CD8-positive, alpha-beta memory T cell (primary cell): ENCODE data around the gene IVNS1ABP. TPM values are rescaled to one million over a fixed set of nuclear protein-coding genes. Genes with fewer than 3 reads are reported as not detected.
A peak's percentile ranks its signal among the peaks of the same experiment; 100 is the strongest.

ENCODE experiments used
- CTCF ChIA-PET: fragments of 350-600 bp; sonication (Branson Sonifier 250); formaldehyde crosslinking; loops from one replicate; lab custom pipeline; 2021; ENCODE audit warnings: antibody characterized with exemption; lab: Charles Lee
- POLR2A ChIA-PET: fragments of 350-600 bp; sonication (Branson Sonifier 250); formaldehyde crosslinking; loops from one replicate; lab custom pipeline; 2021; ENCODE audit warnings: antibody characterized with exemption; lab: Charles Lee
- DNase-seq, 5 donors: peaks; one replicate each; pipeline versions ENCODE4 v3.0.0 to v3.0.0-alpha.2; 2020 to 2022; ENCODE audit warnings: mixed read lengths in 1 of 5
- H3K27ac ChIP-seq: one replicate; pipeline ENCODE4 v1.7.0; 2013; ENCODE audit warnings: low read depth, mild to moderate bottlenecking, low read length, moderate library complexity
- H3K27me3 ChIP-seq: 2 replicates; pipeline ENCODE4 v1.7.0; 2013; ENCODE audit warnings: low read length, mild to moderate bottlenecking; ENCODE audit not compliant: insufficient read depth, poor library complexity, severe bottlenecking
- H3K36me3 ChIP-seq: 2 replicates; pipeline ENCODE4 v1.7.0; 2013; ENCODE audit warnings: mild to moderate bottlenecking, low read length, moderate library complexity; ENCODE audit not compliant: insufficient read depth
- H3K4me1 ChIP-seq: 2 replicates; pipeline ENCODE4 v1.7.0; 2013; ENCODE audit warnings: mild to moderate bottlenecking, low read length, moderate library complexity; ENCODE audit not compliant: insufficient read depth
- H3K4me3 ChIP-seq: 2 replicates; pipeline ENCODE4 v1.7.0; 2013; ENCODE audit warnings: mild to moderate bottlenecking, low read length
- H3K9me3 ChIP-seq: 2 replicates; pipeline ENCODE4 v1.7.0; 2013; ENCODE audit warnings: mild to moderate bottlenecking, low read length
- H3K27ac Mint-ChIP-seq, 8 donors: one replicate each; pipeline ENCODE4 v1.8.0; 2020 to 2021; ENCODE audit warnings: mixed read lengths in 8 of 8, mild to moderate bottlenecking in 6 of 8, inconsistent platforms in 3 of 8, moderate library complexity in 3 of 8
- H3K27me3 Mint-ChIP-seq, 2 donors: one replicate each; pipeline ENCODE4 v1.8.0; 2020 to 2021; ENCODE audit warnings: mixed read lengths in 2 of 2, mild to moderate bottlenecking in 1 of 2, moderate library complexity in 1 of 2
- H3K36me3 Mint-ChIP-seq, 3 donors: one replicate each; pipeline ENCODE4 v1.8.0; 2020 to 2021; ENCODE audit warnings: mixed read lengths in 3 of 3, inconsistent platforms in 1 of 3, mild to moderate bottlenecking in 1 of 3
- H3K4me1 Mint-ChIP-seq, 3 donors: one replicate each; pipeline ENCODE4 v1.8.0; 2020 to 2021; ENCODE audit warnings: mixed read lengths in 3 of 3, inconsistent platforms in 1 of 3, mild to moderate bottlenecking in 1 of 3
- H3K4me3 Mint-ChIP-seq, 7 donors: one replicate each; pipeline ENCODE4 v1.8.0; 2020 to 2021; ENCODE audit warnings: mixed read lengths in 7 of 7, mild to moderate bottlenecking in 6 of 7, moderate library complexity in 4 of 7, inconsistent platforms in 2 of 7
- H3K9me3 Mint-ChIP-seq, 5 donors: one replicate each; pipeline ENCODE4 v1.8.0; 2020 to 2022; ENCODE audit warnings: mixed read lengths in 5 of 5, mild to moderate bottlenecking in 3 of 5, moderate library complexity in 2 of 5, inconsistent platforms in 1 of 5
- polyA plus RNA-seq: library from polyadenylated mRNA; unstranded; fragments of 300-500 nt; fragmentation: Illumina TruSeq; gene quantifications from one replicate; pipeline ENCODE4 v1.2.3, GENCODE V29; 2021
- total RNA-seq, 2 experiments: library from RNA; stranded (reverse); gene quantifications; one replicate each; pipeline ENCODE4 v1.2.3, GENCODE V29; 2021

IVNS1ABP gene
- total and polyA plus RNA-seq, 3 experiments from 2014 or later: 51.7 to 208 (median 205) TPM

DNA sequence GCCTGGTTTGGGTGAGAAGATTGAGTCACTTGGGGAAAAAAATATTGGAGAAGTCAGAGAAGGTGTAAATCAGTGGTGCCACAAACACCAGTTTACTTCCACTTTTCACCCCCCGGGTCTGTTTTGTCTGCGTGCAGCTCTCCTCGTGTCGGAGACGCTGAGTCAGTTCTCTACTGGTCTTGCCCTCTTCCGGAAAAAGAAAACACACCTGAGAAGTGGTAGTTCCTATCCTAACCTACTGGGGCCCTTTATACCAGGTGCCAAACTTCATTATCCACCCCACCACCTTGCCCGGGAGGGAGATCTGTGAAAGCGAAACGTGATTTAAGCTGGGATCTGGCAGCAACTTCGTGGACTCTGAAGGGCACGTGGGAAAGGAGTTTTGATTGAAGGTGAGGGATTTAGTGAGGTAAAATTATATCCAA, 855 bp upstream of the IVNS1ABP start:
- no peaks in the 10 kb centered on the region for H3K9me3 Mint-ChIP-seq
- peak overlapping the region; percentile 93 to 99 (median 98) for H3K4me3 Mint-ChIP-seq
- H3K4me1 Mint-ChIP-seq: peaks cover 40 to 51% (median 49%) of the 10 kb centered on the region in 3 donors
- Histone ChIP-seq H3K9me3 (no peaks in the 10 kb centered on the region), H3K36me3 (no peaks in the 10 kb centered on the region), H3K4me3 (peak overlapping the region; percentile 91), H3K4me1 (peaks cover 40% of the 10 kb centered on the region), H3K27ac (peak overlapping the region; percentile 98), H3K27me3 (no peaks in the 10 kb centered on the region)
- peak overlapping the region; percentile 95 to 100 (median 99) for H3K27ac Mint-ChIP-seq
- CTCF ChIA-PET: interaction anchor here (0.9 to 5.0 kb wide), 25 partner anchors 12 to 377 kb away, joined by 3 to 36 read pairs (median 4); partner anchors contain the start of gene SWT1
- peaks cover 0 to 24% (median 0%) of the 10 kb centered on the region in 3 donors for H3K36me3 Mint-ChIP-seq
- peak; percentile 62 to 89 (median 74) for DNase-seq
- POLR2A ChIA-PET: interaction anchor here (0.6 to 3.1 kb wide), 15 partner anchors 15 to 376 kb away, joined by 3 to 28 read pairs (median 5); partner anchors contain the start of genes SWT1 and TRMT1L
- peaks cover 0 to 10% of the 10 kb centered on the region in 2 donors for H3K27me3 Mint-ChIP-seq

DNA sequence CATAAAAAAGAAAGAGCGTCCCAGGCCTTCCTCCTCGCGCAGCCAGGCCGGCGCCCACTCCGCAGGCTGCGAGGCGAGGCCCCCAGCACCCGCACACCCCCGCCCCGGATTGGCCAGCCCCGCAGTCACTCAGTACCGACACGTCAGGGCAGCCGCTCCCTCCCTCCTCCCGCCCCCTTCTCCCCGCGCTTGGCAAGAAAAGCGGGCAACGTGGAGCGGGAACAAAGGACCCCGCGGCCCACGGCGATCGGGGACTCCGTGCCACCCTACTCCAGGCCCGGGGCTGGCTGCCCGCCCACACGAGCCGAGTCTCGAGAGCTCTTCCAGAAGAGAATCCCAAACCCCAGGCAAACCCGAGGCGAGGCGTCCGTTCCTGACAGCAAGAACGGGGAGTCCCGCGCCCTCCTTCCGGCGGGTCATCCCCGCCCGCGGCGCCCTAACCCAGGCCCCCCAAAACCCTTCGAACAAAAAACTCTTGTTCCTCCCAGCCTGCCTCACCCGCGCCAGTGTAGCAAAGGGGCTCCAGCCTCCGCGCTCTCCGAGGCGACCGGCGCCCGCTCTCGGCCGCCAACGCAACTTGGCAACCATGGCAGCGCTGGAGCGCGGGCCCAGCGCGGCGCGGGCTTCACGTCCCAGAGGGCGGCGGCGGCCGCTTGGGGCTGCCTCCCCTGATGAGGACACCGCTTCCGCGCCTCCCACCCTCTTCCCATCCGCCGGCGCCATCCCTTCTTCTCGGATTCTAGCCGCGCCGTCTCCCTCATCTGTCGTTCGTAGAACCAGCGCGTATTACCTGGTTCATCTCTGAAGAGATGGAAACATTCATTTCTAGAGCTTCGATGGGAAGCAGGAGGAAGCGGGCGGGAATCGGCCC, 645 bp downstream of the IVNS1ABP start:
- Histone ChIP-seq H3K36me3 (no peaks in the 10 kb centered on the region), H3K4me3 (peak overlapping the region; percentile 91), H3K27ac (peak overlapping the region; percentile 98), H3K4me1 (peaks cover 54% of the 10 kb centered on the region), H3K27me3 (no peaks in the 10 kb centered on the region), H3K9me3 (no peaks in the 10 kb centered on the region)
- peaks cover 0 to 10% of the 10 kb centered on the region in 2 donors for H3K27me3 Mint-ChIP-seq
- peaks cover 55 to 65% (median 64%) of the 10 kb centered on the region in 3 donors for H3K4me1 Mint-ChIP-seq
- ChIA-PET CTCF (interaction anchor here (0.7 to 5.0 kb wide), 30 partner anchors 11 to 378 kb away, joined by 3 to 36 read pairs (median 5); partner anchors contain the start of gene SWT1), POLR2A (interaction anchor here (0.5 to 3.1 kb wide), 20 partner anchors 11 to 475 kb away, joined by 3 to 28 read pairs (median 5); partner anchors contain the start of genes SWT1 and TRMT1L)
- H3K27ac Mint-ChIP-seq: peak overlapping the region; percentile 95 to 100 (median 99)
- H3K4me3 Mint-ChIP-seq: peak overlapping the region; percentile 93 to 99 (median 98)
- peaks cover 0 to 31% (median 0%) of the 10 kb centered on the region in 3 donors for H3K36me3 Mint-ChIP-seq
- DNase-seq: peak; percentile 85 to 94 (median 88)
- no peaks in the 10 kb centered on the region for H3K9me3 Mint-ChIP-seq

DNA sequence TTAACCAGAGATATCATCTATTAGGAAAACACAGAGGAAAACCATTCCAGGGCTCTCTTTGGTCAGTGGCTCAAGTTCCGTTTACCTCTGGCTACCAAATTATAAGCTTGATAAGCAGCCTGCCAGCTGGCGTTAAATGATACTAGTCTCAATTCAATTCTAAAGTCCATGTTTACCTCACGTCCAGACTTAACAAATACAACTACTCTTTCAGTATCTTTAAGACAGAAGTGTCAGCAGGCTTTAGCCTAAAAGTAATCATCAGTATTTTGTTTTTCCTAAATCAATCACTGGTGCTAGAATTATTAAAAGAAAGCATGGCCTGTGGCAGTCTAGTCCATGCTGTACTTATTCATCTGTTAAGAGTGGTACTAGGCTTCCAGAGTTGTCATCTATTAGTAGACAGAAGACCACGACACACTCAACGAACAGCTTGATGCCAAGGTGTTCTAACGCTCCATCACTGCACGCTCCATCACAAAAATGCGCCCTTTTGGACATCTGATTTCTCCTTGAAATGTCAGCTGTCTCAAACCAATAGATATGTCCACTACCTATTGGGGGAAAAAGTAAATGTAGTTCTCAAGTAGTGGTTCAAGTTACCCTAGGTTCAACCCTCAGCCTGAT, 1.5 kb downstream of the IVNS1ABP start:
- H3K9me3 ChIP-seq: no peaks in the 10 kb centered on the region
- peaks cover 4% of the 10 kb centered on the region for H3K36me3 ChIP-seq
- CTCF ChIA-PET: interaction anchor here (0.8 to 5.0 kb wide), 11 partner anchors 10 to 365 kb away, joined by 3 to 36 read pairs (median 6); no protein-coding TSS in a partner anchor
- no peaks in the 10 kb centered on the region for H3K9me3 Mint-ChIP-seq
- peaks cover 54% of the 10 kb centered on the region for H3K4me1 ChIP-seq
- no peaks in the 10 kb centered on the region for H3K27me3 ChIP-seq
- peak overlapping the region; percentile 91 for H3K4me3 ChIP-seq
- POLR2A ChIA-PET: interaction anchor here (1.9 to 3.1 kb wide), 5 partner anchors 35 to 365 kb away, joined by 5 to 28 read pairs (median 15); no protein-coding TSS in a partner anchor
- DNase-seq: no peak
- H3K27ac Mint-ChIP-seq: peak overlapping the region; percentile 95 to 100 (median 99)
- peak overlapping the region; percentile 93 to 99 (median 98) for H3K4me3 Mint-ChIP-seq
- H3K27me3 Mint-ChIP-seq: peaks cover 0 to 10% of the 10 kb centered on the region in 2 donors
- H3K27ac ChIP-seq: peak overlapping the region; percentile 98
- peaks cover 61 to 72% (median 71%) of the 10 kb centered on the region in 3 donors for H3K4me1 Mint-ChIP-seq
- H3K36me3 Mint-ChIP-seq: peaks cover 0 to 37% (median 2%) of the 10 kb centered on the region in 3 donors

DNA sequence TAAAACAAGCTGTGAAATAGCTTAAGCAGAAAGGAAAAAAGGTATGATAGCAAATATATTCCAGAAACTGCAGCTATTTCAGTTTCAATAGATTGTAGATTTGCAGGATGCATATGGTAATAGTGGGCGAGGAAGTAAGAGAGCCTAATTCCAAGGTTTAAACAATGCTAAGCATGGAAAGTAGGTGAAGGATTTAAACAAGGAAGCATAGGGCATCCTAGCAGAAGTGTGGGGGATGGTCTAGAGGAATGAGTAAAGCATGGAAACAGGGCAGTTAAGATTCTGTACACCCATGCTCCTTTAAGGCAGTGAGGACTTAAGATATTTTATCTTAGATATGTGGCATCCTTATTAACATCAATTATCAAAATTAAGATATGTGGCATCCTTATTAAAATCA, 2.6 kb downstream of the IVNS1ABP start:
- ChIA-PET CTCF (interaction anchor here (0.8 to 1.7 kb wide), 5 partner anchors 13 to 366 kb away, joined by 3 to 7 read pairs (median 5); no protein-coding TSS in a partner anchor), POLR2A (no interaction called here)
- Mint-ChIP-seq H3K27me3 (peaks cover 0 to 10% of the 10 kb centered on the region in 2 donors), H3K9me3 (no peaks in the 10 kb centered on the region), H3K4me3 (peak overlapping the region; percentile 93 to 99 (median 98)), H3K36me3 (peaks cover 0 to 44% (median 3%) of the 10 kb centered on the region in 3 donors), H3K4me1 (peaks cover 61 to 76% (median 72%) of the 10 kb centered on the region in 3 donors), H3K27ac (peak overlapping the region in 7 of 8 donors; percentile 16 to 100 (median 73))
- H3K4me1 ChIP-seq: peaks cover 54% of the 10 kb centered on the region
- H3K36me3 ChIP-seq: peaks cover 9% of the 10 kb centered on the region
- no peaks in the 10 kb centered on the region for H3K27me3 ChIP-seq
- peak overlapping the region; percentile 98 for H3K27ac ChIP-seq
- H3K4me3 ChIP-seq: peak overlapping the region; percentile 91
- no peaks in the 10 kb centered on the region for H3K9me3 ChIP-seq
- DNase-seq: no peak

DNA sequence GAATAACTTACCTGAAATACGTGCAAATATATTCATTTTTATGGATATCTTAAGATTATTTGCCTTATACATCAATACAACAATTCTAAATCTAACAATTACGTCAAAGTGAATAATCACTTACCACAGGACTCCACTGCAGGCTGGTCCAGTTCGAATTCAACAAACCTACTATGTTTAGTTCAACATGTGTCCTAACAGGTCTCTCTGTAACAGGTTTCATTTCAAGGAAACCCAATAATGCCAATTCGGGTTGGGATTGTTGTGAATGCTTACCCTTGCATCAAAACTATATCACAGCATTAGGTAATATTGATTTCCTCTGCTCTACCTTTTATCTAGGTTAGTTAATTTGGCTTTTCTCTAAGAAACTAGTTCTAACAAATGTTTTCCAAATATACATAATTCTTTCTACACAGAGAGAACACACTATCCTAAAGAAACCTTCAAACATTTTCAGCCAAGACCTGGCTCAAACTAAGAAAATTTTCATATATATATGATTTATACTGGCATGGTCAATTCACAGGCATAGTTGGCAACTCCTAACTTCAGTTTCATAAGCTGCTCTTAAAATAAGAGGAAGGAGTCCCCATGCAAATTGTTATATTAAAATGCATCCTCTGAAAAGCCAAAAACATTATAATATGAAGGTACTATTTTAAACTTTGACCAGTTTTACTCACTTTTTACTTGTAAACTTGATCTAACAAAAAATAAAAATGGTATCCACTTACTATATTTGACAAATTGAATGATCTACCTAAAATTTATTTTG, 4.5 kb downstream of the IVNS1ABP start:
- peaks cover 0 to 10% of the 10 kb centered on the region in 2 donors for H3K27me3 Mint-ChIP-seq
- CTCF ChIA-PET: interaction anchor here (1.4 to 1.7 kb wide), 2 partner anchors 358 to 368 kb away, joined by 5 to 7 read pairs; no protein-coding TSS in a partner anchor
- H3K36me3 Mint-ChIP-seq: peaks cover 0 to 57% (median 9%) of the 10 kb centered on the region in 3 donors
- POLR2A ChIA-PET: no interaction called here
- H3K4me3 ChIP-seq: no peak overlapping the region
- H3K4me1 ChIP-seq: peaks cover 43% of the 10 kb centered on the region
- H3K27ac Mint-ChIP-seq: peak overlapping the region in 4 of 8 donors; percentile 15 to 95 (median 29)
- H3K9me3 Mint-ChIP-seq: no peaks in the 10 kb centered on the region
- no peaks in the 10 kb centered on the region for H3K9me3 ChIP-seq
- H3K36me3 ChIP-seq: peaks cover 26% of the 10 kb centered on the region
- no peak overlapping the region for H3K27ac ChIP-seq
- no peak for DNase-seq
- no peaks in the 10 kb centered on the region for H3K27me3 ChIP-seq
- peaks cover 60 to 65% (median 62%) of the 10 kb centered on the region in 3 donors for H3K4me1 Mint-ChIP-seq
- H3K4me3 Mint-ChIP-seq: peak overlapping the region; percentile 15 to 99 (median 94)

DNA sequence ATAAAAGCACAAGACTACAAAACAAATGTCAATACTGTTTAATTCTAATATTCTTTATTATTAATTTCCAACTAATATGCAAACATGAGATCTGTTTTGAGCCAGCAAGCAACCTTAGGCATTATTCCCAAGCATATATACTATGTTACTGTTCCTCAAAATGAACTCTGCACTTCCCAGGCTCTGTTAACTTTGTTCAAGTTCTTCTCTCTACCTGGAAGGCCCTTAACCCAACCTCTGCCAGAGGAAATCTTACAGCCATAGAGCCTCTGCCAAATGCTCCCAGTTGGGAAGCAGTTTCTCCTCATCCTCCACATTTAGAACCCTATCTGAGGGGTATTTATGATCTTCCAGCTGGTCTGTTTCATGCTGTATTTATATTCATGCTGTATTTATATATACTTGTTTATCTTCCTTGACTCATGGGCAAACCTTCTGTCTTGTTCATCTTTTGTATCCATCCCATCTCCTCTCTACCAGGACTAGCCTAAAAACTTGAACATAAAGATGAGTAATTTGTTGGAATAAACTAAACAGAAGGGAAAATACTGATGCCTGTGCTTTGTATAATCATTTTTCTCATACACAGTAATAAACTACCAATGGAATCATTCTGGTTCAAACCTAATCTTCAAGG, 5.3 kb downstream of the IVNS1ABP start:
- Mint-ChIP-seq H3K9me3 (no peaks in the 10 kb centered on the region), H3K27ac (peak overlapping the region in 7 of 8 donors; percentile 2 to 38 (median 4)), H3K27me3 (peaks cover 0 to 4% of the 10 kb centered on the region in 2 donors), H3K4me3 (peak overlapping the region in 6 of 7 donors; percentile 0 to 71 (median 19)), H3K4me1 (peaks cover 60 to 63% (median 62%) of the 10 kb centered on the region in 3 donors), H3K36me3 (peaks cover 0 to 58% (median 11%) of the 10 kb centered on the region in 3 donors)
- H3K4me1 ChIP-seq: peaks cover 41% of the 10 kb centered on the region
- ChIA-PET POLR2A (no interaction called here), CTCF (no interaction called here)
- H3K27ac ChIP-seq: no peak overlapping the region
- no peak for DNase-seq
- H3K9me3 ChIP-seq: no peaks in the 10 kb centered on the region
- H3K4me3 ChIP-seq: no peak overlapping the region
- H3K36me3 ChIP-seq: peaks cover 34% of the 10 kb centered on the region
- H3K27me3 ChIP-seq: no peaks in the 10 kb centered on the region
